AG09319 (cell line): ENCODE measurements around the gene PGBD5.

ENCODE experiments used
- DNase-seq: peaks from one replicate; pipeline ENCODE4 v3.0.0-alpha.2; 2010; ENCODE audit warnings: low read depth; ENCODE audit errors: extremely low read depth
- TF ChIP-seq, protein P1 (sequence below): IDR thresholded peaks from 2 replicates; pipeline ENCODE4 v1.5.1; 2011; ENCODE audit warnings: low read depth, mild to moderate bottlenecking, inconsistent platforms, low read length, moderate library complexity

PGBD5 gene

DNA sequence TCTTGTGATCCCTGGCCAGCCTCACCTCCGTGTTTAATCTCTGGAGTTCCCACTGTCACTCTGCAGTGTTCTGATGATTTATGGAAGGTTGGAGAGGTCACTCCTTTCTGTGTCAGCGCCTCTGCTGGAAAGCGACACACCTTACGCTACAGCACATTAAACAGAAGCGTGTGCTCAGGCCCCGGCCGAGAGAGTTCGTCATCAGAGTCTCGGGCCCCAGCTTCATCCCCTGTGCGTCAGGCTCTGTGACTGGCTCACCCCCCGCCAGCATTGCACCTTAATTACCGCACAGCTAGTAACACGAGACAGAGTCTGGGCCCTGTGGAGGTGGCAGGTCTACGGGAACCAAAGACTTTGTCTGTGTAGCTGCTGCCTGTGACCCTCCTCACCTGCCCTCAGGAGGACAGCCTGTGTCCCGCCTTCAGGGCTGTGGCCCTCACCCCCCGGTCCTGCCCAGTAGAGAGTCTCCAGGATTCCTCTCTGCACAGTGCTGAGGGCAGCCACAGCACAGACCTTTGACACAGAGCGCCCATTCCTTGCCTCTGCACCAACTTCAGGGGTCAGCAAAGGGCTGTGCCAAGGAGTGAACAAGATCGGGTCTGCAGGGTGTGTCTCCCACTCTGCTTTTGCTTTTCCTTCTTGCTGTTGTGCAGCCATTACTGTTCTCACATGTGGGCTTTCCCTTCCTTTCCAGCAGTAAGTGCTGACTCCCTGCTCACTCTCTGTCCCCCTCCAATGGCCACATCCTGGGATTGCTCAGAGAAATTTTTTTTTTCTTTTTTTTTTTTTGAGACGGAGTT lies 157.6 kb downstream of the PGBD5 start:
- TF ChIP-seq, protein P1, sequence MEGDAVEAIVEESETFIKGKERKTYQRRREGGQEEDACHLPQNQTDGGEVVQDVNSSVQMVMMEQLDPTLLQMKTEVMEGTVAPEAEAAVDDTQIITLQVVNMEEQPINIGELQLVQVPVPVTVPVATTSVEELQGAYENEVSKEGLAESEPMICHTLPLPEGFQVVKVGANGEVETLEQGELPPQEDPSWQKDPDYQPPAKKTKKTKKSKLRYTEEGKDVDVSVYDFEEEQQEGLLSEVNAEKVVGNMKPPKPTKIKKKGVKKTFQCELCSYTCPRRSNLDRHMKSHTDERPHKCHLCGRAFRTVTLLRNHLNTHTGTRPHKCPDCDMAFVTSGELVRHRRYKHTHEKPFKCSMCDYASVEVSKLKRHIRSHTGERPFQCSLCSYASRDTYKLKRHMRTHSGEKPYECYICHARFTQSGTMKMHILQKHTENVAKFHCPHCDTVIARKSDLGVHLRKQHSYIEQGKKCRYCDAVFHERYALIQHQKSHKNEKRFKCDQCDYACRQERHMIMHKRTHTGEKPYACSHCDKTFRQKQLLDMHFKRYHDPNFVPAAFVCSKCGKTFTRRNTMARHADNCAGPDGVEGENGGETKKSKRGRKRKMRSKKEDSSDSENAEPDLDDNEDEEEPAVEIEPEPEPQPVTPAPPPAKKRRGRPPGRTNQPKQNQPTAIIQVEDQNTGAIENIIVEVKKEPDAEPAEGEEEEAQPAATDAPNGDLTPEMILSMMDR = peak; percentile 77
- DNase-seq = peak; percentile 5

- DNase-seq = no peak
- TF ChIP-seq, protein P1 = no peak
These were observed 158.6 kb downstream of the PGBD5 start for GRCh38 chr1:230267338-230268065.

- TF ChIP-seq, protein P1 = no peak
- no peak for DNase-seq
These were observed 159.7 kb downstream of the PGBD5 start for GRCh38 chr1:230266456-230266855.

- TF ChIP-seq, protein P1 = no peak
These were observed 160.7 kb downstream of the PGBD5 start for GRCh38 chr1:230265200-230266115.

More at GRCh38 chr1:230265200-230266115, 160.7 kb downstream of the PGBD5 start:
- no peak for DNase-seq
